ENCODE data around the gene ANO10.
"Not testable (repeated sequence)": the region's sequence is repeated elsewhere in the genome, so short reads cannot be mapped to it uniquely, and the experiment has no call there.

The ANO10 gene

GRCh38 chr3:43497905-43498365, 123.9 kb downstream of the ANO10 start:
- Histone ChIP-seq H3K27ac (no peak overlapping the region), H3K4me1 (no peaks in the 10 kb centered on the region), H3K4me3 (no peak overlapping the region), H3K9me3 (no peaks in the 10 kb centered on the region), H3K36me3 (no peaks in the 10 kb centered on the region), H3K27me3 (no peaks in the 10 kb centered on the region)
- DNase-seq: no peak
- no peak for TF ChIP-seq CTCF (IDR thresholded peaks at IDR 0.05)
- intact Hi-C loops (cut with DNase I; ENCODE audit: low total_unique reads): no loop called here

- TF ChIP-seq CTCF (IDR thresholded peaks at IDR 0.05): no peak
- H3K9me3 ChIP-seq: no peaks in the 10 kb centered on the region
- H3K36me3 ChIP-seq: no peaks in the 10 kb centered on the region
- intact Hi-C loops (cut with DNase I; ENCODE audit: low total_unique reads): no loop called here
- no peaks in the 10 kb centered on the region for H3K27me3 ChIP-seq
- no peak for DNase-seq
- H3K4me1 ChIP-seq: no peaks in the 10 kb centered on the region
- H3K4me3 ChIP-seq: no peak overlapping the region
- no peak overlapping the region for H3K27ac ChIP-seq
These were observed 124.4 kb downstream of the ANO10 start for GRCh38 chr3:43497422-43497821.

GRCh38 chr3:43496740-43497375, 125.0 kb downstream of the ANO10 start:
- Histone ChIP-seq H3K27ac (no peak overlapping the region), H3K4me3 (no peak overlapping the region), H3K4me1 (no peaks in the 10 kb centered on the region), H3K27me3 (no peaks in the 10 kb centered on the region), H3K9me3 (no peaks in the 10 kb centered on the region), H3K36me3 (no peaks in the 10 kb centered on the region)
- no peak for TF ChIP-seq CTCF (IDR thresholded peaks at IDR 0.05)
- no peak for DNase-seq
- intact Hi-C loops (cut with DNase I; ENCODE audit: low total_unique reads): no loop called here

GRCh38 chr3:43492932-43493331, 128.9 kb downstream of the ANO10 start:
- H3K27me3 ChIP-seq; H3K4me1 ChIP-seq; H3K36me3 ChIP-seq; H3K27ac ChIP-seq; DNase-seq; H3K4me3 ChIP-seq; H3K9me3 ChIP-seq; intact Hi-C loops (cut with DNase I; ENCODE audit: low total_unique reads): not testable (repeated sequence)

GRCh38 chr3:43491807-43492206, 130.0 kb downstream of the ANO10 start:
- H3K9me3 ChIP-seq; H3K4me1 ChIP-seq; H3K27me3 ChIP-seq; intact Hi-C loops (cut with DNase I; ENCODE audit: low total_unique reads); DNase-seq; H3K27ac ChIP-seq; H3K36me3 ChIP-seq; H3K4me3 ChIP-seq: not testable (repeated sequence)

GRCh38 chr3:43490640-43491185, 131.1 kb downstream of the ANO10 start:
- Histone ChIP-seq H3K9me3 (no peaks in the 10 kb centered on the region), H3K27ac (no peak overlapping the region), H3K4me1 (no peaks in the 10 kb centered on the region), H3K36me3 (no peaks in the 10 kb centered on the region), H3K27me3 (no peaks in the 10 kb centered on the region), H3K4me3 (no peak overlapping the region)
- intact Hi-C loops (cut with DNase I; ENCODE audit: low total_unique reads): no loop called here
- no peak for DNase-seq
- TF ChIP-seq CTCF (IDR thresholded peaks at IDR 0.05): no peak

- intact Hi-C loops (cut with DNase I; ENCODE audit: low total_unique reads): no loop called here
These were observed 131.9 kb downstream of the ANO10 start for GRCh38 chr3:43489930-43490329.

More at GRCh38 chr3:43489930-43490329, 131.9 kb downstream of the ANO10 start:
- DNase-seq: no peak
- Histone ChIP-seq H3K27ac (no peak overlapping the region), H3K4me3 (no peak overlapping the region), H3K4me1 (no peaks in the 10 kb centered on the region), H3K27me3 (no peaks in the 10 kb centered on the region), H3K9me3 (no peaks in the 10 kb centered on the region), H3K36me3 (no peaks in the 10 kb centered on the region)
- no peak for TF ChIP-seq CTCF (IDR thresholded peaks at IDR 0.05)
